A549 treated with CORT108297 at 1 μM for 4 hours (cell line): ENCODE data around the gene CITED2. TPM values are rescaled to one million over a fixed set of nuclear protein-coding genes. Genes with fewer than 3 reads are reported as not detected.

ENCODE experiments used
- total RNA-seq: library from RNA; stranded (reverse); fragments of 200-300 nt; extraction: Qiagen RNA extraction; gene quantifications from 5 replicates; pipeline ENCODE4 v1.2.3, GENCODE V29; 2022

CITED2 gene, protein sequence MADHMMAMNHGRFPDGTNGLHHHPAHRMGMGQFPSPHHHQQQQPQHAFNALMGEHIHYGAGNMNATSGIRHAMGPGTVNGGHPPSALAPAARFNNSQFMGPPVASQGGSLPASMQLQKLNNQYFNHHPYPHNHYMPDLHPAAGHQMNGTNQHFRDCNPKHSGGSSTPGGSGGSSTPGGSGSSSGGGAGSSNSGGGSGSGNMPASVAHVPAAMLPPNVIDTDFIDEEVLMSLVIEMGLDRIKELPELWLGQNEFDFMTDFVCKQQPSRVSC
- total RNA-seq = 18.4 to 27.7 TPM (median 25.0 TPM) in 5 replicates

DNA sequence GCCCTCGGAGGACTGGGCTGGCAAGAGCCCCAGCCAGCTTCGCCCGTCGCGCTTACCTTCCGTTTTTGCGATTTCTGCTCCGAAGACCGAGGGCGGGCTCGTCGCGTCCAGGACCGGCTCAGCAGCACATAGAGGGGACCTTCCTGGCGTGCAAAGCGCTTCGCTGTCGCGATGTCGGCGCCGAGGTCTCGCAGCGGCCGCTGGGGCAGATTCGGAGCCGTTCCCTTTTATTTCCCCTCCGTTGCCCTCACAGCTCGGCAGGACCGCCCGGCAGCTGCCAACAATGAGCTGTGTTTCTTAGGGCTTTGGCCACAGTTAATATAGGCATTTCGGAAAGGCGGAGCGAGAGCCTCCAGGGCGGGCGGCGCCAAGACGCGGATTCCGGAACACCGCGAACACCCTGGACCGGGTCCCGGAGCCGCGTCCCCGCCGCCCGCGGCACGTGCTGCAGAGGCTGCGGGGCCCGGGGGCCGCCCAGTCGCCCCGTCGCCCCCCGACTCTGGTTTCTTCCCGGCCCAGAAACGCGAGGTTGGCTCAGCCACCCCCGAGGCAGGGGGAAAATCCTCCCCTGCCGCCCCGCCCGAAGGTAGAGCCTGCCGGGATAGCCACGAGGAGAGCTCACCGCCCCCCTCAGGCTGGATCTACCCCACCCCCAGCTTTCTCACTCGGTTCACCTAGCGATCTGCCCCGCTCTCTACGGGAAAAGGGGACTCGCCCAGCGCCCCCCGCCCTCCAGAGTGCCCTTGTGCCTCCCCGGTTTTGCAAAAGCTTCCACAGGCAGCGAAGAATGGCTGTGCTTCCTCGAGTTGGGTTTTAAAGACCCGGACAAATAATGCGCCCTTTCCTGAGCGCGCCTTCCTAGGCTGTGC lies at the start of gene CITED2:
Gene CITED2 (minus strand): TSS at position 292 of the 869 bp plus-strand sequence. CDS start 704 bp downstream, outside the sequence.

Other genes starting within 250 kb of the CITED2 start
- 1.2 to 2.0 TPM (median 1.8 TPM) in 5 replicates for gene HECA, start 239.6 kb downstream of the CITED2 start, total RNA-seq
- not detected in 5 replicates for gene TXLNB, start 82.7 kb downstream of the CITED2 start, total RNA-seq